ENCODE results near the gene APBA1.

The APBA1 gene

GRCh38 chr9:69526699-69527098 is 145.5 kb downstream of the APBA1 start:
- TF ChIP-seq, protein P1, sequence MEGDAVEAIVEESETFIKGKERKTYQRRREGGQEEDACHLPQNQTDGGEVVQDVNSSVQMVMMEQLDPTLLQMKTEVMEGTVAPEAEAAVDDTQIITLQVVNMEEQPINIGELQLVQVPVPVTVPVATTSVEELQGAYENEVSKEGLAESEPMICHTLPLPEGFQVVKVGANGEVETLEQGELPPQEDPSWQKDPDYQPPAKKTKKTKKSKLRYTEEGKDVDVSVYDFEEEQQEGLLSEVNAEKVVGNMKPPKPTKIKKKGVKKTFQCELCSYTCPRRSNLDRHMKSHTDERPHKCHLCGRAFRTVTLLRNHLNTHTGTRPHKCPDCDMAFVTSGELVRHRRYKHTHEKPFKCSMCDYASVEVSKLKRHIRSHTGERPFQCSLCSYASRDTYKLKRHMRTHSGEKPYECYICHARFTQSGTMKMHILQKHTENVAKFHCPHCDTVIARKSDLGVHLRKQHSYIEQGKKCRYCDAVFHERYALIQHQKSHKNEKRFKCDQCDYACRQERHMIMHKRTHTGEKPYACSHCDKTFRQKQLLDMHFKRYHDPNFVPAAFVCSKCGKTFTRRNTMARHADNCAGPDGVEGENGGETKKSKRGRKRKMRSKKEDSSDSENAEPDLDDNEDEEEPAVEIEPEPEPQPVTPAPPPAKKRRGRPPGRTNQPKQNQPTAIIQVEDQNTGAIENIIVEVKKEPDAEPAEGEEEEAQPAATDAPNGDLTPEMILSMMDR (IDR thresholded peaks at IDR 0.05; ENCODE audit: borderline replicate concordance, extremely low read depth, low read length, poor library complexity, severe bottlenecking) = no peak
- Histone ChIP-seq H3K4me2 (ENCODE audit: insufficient read depth, low read length) (no peak overlapping the region), H4K20me1 (ENCODE audit: insufficient read depth, low read length) (no peaks in the 10 kb centered on the region), H2AFZ (ENCODE audit: low read depth, low read length) (no peak overlapping the region), H3K9ac (ENCODE audit: low read depth, low read length) (no peak overlapping the region), H3K36me3 (ENCODE audit: insufficient read depth, low read length) (no peaks in the 10 kb centered on the region), H3K4me1 (ENCODE audit: insufficient read depth, low read length) (no peaks in the 10 kb centered on the region), H3K4me3 (ENCODE audit: low read depth in 1 of 2, low read length in 2 of 2) (no peak overlapping the region), H3K27ac (ENCODE audit: low read length) (no peak overlapping the region), H3K79me2 (ENCODE audit: insufficient read depth, low read length) (no peaks in the 10 kb centered on the region), H3K27me3 (ENCODE audit: insufficient read depth, low read length, poor library complexity) (no peaks in the 10 kb centered on the region), H3K9me3 (ENCODE audit: insufficient read depth, low read length, severe bottlenecking) (no peaks in the 10 kb centered on the region)
- no peak for ATAC-seq (ENCODE audit: insufficient read depth, low read depth)
- no peak for DNase-seq

GRCh38 chr9:69519470-69520240 is 152.5 kb downstream of the APBA1 start:
- Histone ChIP-seq H3K4me2 (ENCODE audit: insufficient read depth, low read length) (no peak overlapping the region), H3K9ac (ENCODE audit: low read depth, low read length) (no peak overlapping the region), H4K20me1 (ENCODE audit: insufficient read depth, low read length) (no peaks in the 10 kb centered on the region), H3K36me3 (ENCODE audit: insufficient read depth, low read length) (no peaks in the 10 kb centered on the region), H2AFZ (ENCODE audit: low read depth, low read length) (no peak overlapping the region), H3K9me3 (ENCODE audit: insufficient read depth, low read length, severe bottlenecking) (no peaks in the 10 kb centered on the region), H3K27ac (ENCODE audit: low read length) (no peak overlapping the region), H3K27me3 (ENCODE audit: insufficient read depth, low read length, poor library complexity) (no peaks in the 10 kb centered on the region), H3K4me3 (ENCODE audit: low read depth in 1 of 2, low read length in 2 of 2) (no peak overlapping the region), H3K4me1 (ENCODE audit: insufficient read depth, low read length) (no peaks in the 10 kb centered on the region), H3K79me2 (ENCODE audit: insufficient read depth, low read length) (no peaks in the 10 kb centered on the region)
- TF ChIP-seq, protein P1 (IDR thresholded peaks at IDR 0.05; ENCODE audit: borderline replicate concordance, extremely low read depth, low read length, poor library complexity, severe bottlenecking) = no peak
- no peak for TF ChIP-seq EZH2 (IDR thresholded peaks at IDR 0.05; ENCODE audit: borderline replicate concordance, low read depth, low read length, severe bottlenecking)
- ATAC-seq (ENCODE audit: insufficient read depth, low read depth) (no peak), DNase-seq (no peak)

- ATAC-seq (ENCODE audit: insufficient read depth, low read depth) = no peak
- H3K79me2 ChIP-seq (ENCODE audit: insufficient read depth, low read length) = no peaks in the 10 kb centered on the region
- H2AFZ ChIP-seq (ENCODE audit: low read depth, low read length) = no peak overlapping the region
Measured at GRCh38 chr9:69516353-69517322, 155.5 kb downstream of the APBA1 start.

More at GRCh38 chr9:69516353-69517322, 155.5 kb downstream of the APBA1 start:
- no peaks in the 10 kb centered on the region for H3K4me1 ChIP-seq (ENCODE audit: insufficient read depth, low read length)
- no peak overlapping the region for H3K9ac ChIP-seq (ENCODE audit: low read depth, low read length)
- TF ChIP-seq, protein P1 (IDR thresholded peaks at IDR 0.05; ENCODE audit: borderline replicate concordance, extremely low read depth, low read length, poor library complexity, severe bottlenecking) = no peak
- no peak for TF ChIP-seq EZH2 (IDR thresholded peaks at IDR 0.05; ENCODE audit: borderline replicate concordance, low read depth, low read length, severe bottlenecking)
- H3K4me3 ChIP-seq (ENCODE audit: low read depth in 1 of 2, low read length in 2 of 2) = no peak overlapping the region
- no peaks in the 10 kb centered on the region for H3K9me3 ChIP-seq (ENCODE audit: insufficient read depth, low read length, severe bottlenecking)
- DNase-seq = no peak
- no peaks in the 10 kb centered on the region for H4K20me1 ChIP-seq (ENCODE audit: insufficient read depth, low read length)
- no peaks in the 10 kb centered on the region for H3K27me3 ChIP-seq (ENCODE audit: insufficient read depth, low read length, poor library complexity)
- no peak overlapping the region for H3K4me2 ChIP-seq (ENCODE audit: insufficient read depth, low read length)
- no peaks in the 10 kb centered on the region for H3K36me3 ChIP-seq (ENCODE audit: insufficient read depth, low read length)
- no peak overlapping the region for H3K27ac ChIP-seq (ENCODE audit: low read length)
